SU-DHL-6 (cell line): ENCODE measurements around the gene WNT11.

ENCODE experiments used
- CTCF ChIP-seq: fragments of 200-600 bp; sonication (generic); IDR thresholded peaks from one replicate; pipeline ENCODE4 v1.5.1; 2017; ENCODE audit warnings: antibody characterized with exemption, mild to moderate bottlenecking, low read length, moderate library complexity; ENCODE audit not compliant: insufficient read depth, poor library complexity, severe bottlenecking
- EZH2phosphoT487 ChIP-seq: fragments of 200-600 bp; sonication (generic), shearing (Covaris generic); conservative IDR thresholded peaks from 2 replicates; pipeline ENCODE4 v1.6.1; 2018; ENCODE audit warnings: mild to moderate bottlenecking, antibody characterized with exemption, low read length, moderate library complexity, mixed read lengths

GRCh38 chr11:76243957-76244285, 37.6 kb upstream of the WNT11 start:
- TF ChIP-seq CTCF (no peak), EZH2phosphoT487 (no peak)
